GM12878 (cell line): ENCODE data around the gene CCRL2. TPM values are rescaled to one million over a fixed set of nuclear protein-coding genes. Genes with fewer than 3 reads are reported as not detected.
"Not testable (repeated sequence)": the region's sequence is repeated elsewhere in the genome, so short reads cannot be mapped to it uniquely, and the experiment has no call there.

Experiments used
- ATAC-seq: fragments of 200-7000 bp; cut with Tn5 transposase; 3 replicates; pipeline ENCODE4 v1.9.1; 2020; ENCODE audit warnings: mild to moderate bottlenecking, moderate library complexity
- BruUV-seq: library from RNA; stranded (reverse); fragments of 400-500 nt; replicated peaks from 2 replicates; lab custom pipeline; 2021; lab: Mats Ljungman, UMichigan
- CTCF ChIA-PET: fragments of 300-600 bp; sonication (Branson Sonifier 250); formaldehyde crosslinking; extraction: SDS; loops from one replicate; lab custom pipeline; 2021; ENCODE audit warnings: inconsistent platforms; lab: Yijun Ruan, JAX
- POLR2A ChIA-PET: fragments of 350-600 bp; formaldehyde crosslinking; extraction: SDS; loops from one replicate; lab custom pipeline; 2021; ENCODE audit warnings: inconsistent platforms; lab: Charles Lee
- RAD21 ChIA-PET: fragments of 300-600 bp; sonication (Branson Sonifier 250); formaldehyde crosslinking; loops from one replicate; lab custom pipeline; 2023; ENCODE audit warnings: antibody characterized with exemption; ENCODE audit not compliant: unreplicated experiment; lab: Charles Lee
- SMC1A ChIA-PET: fragments of 300-600 bp; sonication (Branson Sonifier 250); formaldehyde crosslinking; loops from one replicate; lab custom pipeline; 2023; ENCODE audit not compliant: unreplicated experiment, uncharacterized antibody; lab: Charles Lee
- DNase-seq: peaks from one replicate; pipeline ENCODE4 v3.0.0-alpha.2; 2011; ENCODE audit warnings: low read depth, low spot score
- FAIRE-seq: peaks from 3 replicates; lab custom pipeline; 2011; peaks lifted over from hg19 to GRCh38; lab: Jason Lieb, UNC
- H2AFZ ChIP-seq: 2 replicates; pipeline ENCODE4 v1.6.0; 2011; ENCODE audit warnings: low read depth, low read length, control low read depth; ENCODE audit not compliant: control insufficient read depth
- H3K27ac ChIP-seq: 2 replicates; pipeline ENCODE4 v1.5.1; 2011; ENCODE audit warnings: control low read depth; ENCODE audit not compliant: control insufficient read depth, insufficient read depth
- H3K27me3 ChIP-seq, 2 experiments: replicated peaks in 1 of 2; 2 replicates each; pipeline versions ENCODE4 v1.6.0 to v1.6.1; 2011; ENCODE audit warnings: low read length in 1 of 2; ENCODE audit not compliant: control insufficient read depth in 2 of 2, insufficient read depth in 2 of 2
- H3K36me3 ChIP-seq, 2 experiments: 2 replicates each; pipeline ENCODE4 v1.5.1; 2011; ENCODE audit warnings: low read length in 1 of 2; ENCODE audit not compliant: control insufficient read depth in 2 of 2, insufficient read depth in 2 of 2
- H3K4me1 ChIP-seq: 2 replicates; pipeline ENCODE4 v1.6.1; 2011; ENCODE audit warnings: mild to moderate bottlenecking, low read length, moderate library complexity, mixed read lengths; ENCODE audit not compliant: control insufficient read depth, insufficient read depth
- H3K4me2 ChIP-seq: 2 replicates; pipeline ENCODE4 v1.6.0; 2011; ENCODE audit warnings: control low read depth; ENCODE audit not compliant: control insufficient read depth, insufficient read depth
- H3K4me3 ChIP-seq: fragments of 200-600 bp; sonication (generic); 2 replicates; pipeline ENCODE4 v1.5.1; 2016
- H3K79me2 ChIP-seq: 2 replicates; pipeline ENCODE4 v1.6.0; 2011; ENCODE audit warnings: low read length; ENCODE audit not compliant: control insufficient read depth, insufficient read depth
- H3K9ac ChIP-seq: 2 replicates; pipeline ENCODE4 v1.8.0; 2011; ENCODE audit warnings: low read length, control low read depth, mixed read lengths; ENCODE audit not compliant: control insufficient read depth, insufficient read depth
- H3K9me3 ChIP-seq: replicated peaks from 3 replicates; pipeline ENCODE4 v1.5.1; 2011; ENCODE audit warnings: mild to moderate bottlenecking, low read length; ENCODE audit not compliant: control insufficient read depth, insufficient read depth
- H4K20me1 ChIP-seq: 2 replicates; pipeline ENCODE4 v1.6.0; 2011; ENCODE audit not compliant: control insufficient read depth, insufficient read depth
- ATF3 ChIP-seq: IDR thresholded peaks from 2 replicates; pipeline ENCODE4 v1.6.1; 2011; ENCODE audit warnings: low read depth, mild to moderate bottlenecking, low read length, moderate library complexity, borderline replicate concordance; ENCODE audit errors: extremely low read depth
- CBFB ChIP-seq: IDR thresholded peaks from 2 replicates; pipeline ENCODE4 v1.6.1; 2016; ENCODE audit warnings: antibody characterized with exemption, low read depth
- GABPA ChIP-seq: IDR thresholded peaks from 2 replicates; pipeline ENCODE4 v1.6.1; 2014; ENCODE audit warnings: antibody characterized with exemption, low read depth, mild to moderate bottlenecking, inconsistent platforms
- IKZF2 ChIP-seq, 2 experiments: fragments of 450-650 bp; IDR thresholded peaks; 2 replicates each; pipeline ENCODE4 v1.6.1; 2017; ENCODE audit warnings: mild to moderate bottlenecking in 2 of 2, moderate library complexity in 2 of 2
- IRF3 ChIP-seq: fragments of 450-650 bp; IDR thresholded peaks from 2 replicates; pipeline ENCODE4 v1.6.1; 2014; ENCODE audit warnings: mild to moderate bottlenecking
- MEF2A ChIP-seq: IDR thresholded peaks from 2 replicates; pipeline ENCODE4 v1.6.1; 2011; ENCODE audit warnings: low read depth, mild to moderate bottlenecking, low read length, moderate library complexity; ENCODE audit not compliant: insufficient read depth
- NFYB ChIP-seq: IDR thresholded peaks from 2 replicates; pipeline ENCODE4 v1.6.1; 2011; ENCODE audit warnings: low read depth, mild to moderate bottlenecking, low read length, improper control_type of control experiment, moderate library complexity; ENCODE audit not compliant: insufficient read depth
- PKNOX1 ChIP-seq: fragments of 450-650 bp; IDR thresholded peaks from 2 replicates; pipeline ENCODE4 v1.6.1; 2016; ENCODE audit warnings: mild to moderate bottlenecking
- RCOR1 ChIP-seq: conservative IDR thresholded peaks from 2 replicates; pipeline ENCODE4 v1.6.1; 2012; ENCODE audit warnings: low read depth, low read length, improper control_type of control experiment
- TARDBP ChIP-seq: IDR thresholded peaks from 2 replicates; pipeline ENCODE4 v1.6.1; 2016; ENCODE audit warnings: borderline replicate concordance
- TCF12 ChIP-seq: IDR thresholded peaks from 2 replicates; pipeline ENCODE4 v1.6.1; 2011; ENCODE audit warnings: low read depth, mild to moderate bottlenecking, low read length
- USF1 ChIP-seq: IDR thresholded peaks from 2 replicates; pipeline ENCODE4 v1.6.1; 2011; ENCODE audit warnings: borderline replicate concordance, low read depth, mild to moderate bottlenecking, moderate library complexity, mixed read lengths, low read length; ENCODE audit not compliant: insufficient read depth; ENCODE audit errors: extremely low read length
- ZBED1 ChIP-seq: IDR thresholded peaks from 2 replicates; pipeline ENCODE4 v1.6.1; 2016; ENCODE audit warnings: borderline replicate concordance
- WGBS: methylation state at CpG from one replicate; pipeline ENCODE4 v1.1.6; 2016; ENCODE audit warnings: low lambda C conversion rate; ENCODE audit not compliant: insufficient replicate concordance, insufficient coverage; ENCODE audit errors: missing lambda C conversion rate; 5-methylcytosine and 5-hydroxymethylcytosine counted together
- in situ Hi-C: fragments of 300-500 bp; cut with MboI; formaldehyde crosslinking; loops from 9 replicates; pipeline ENCODE4 v1.14.3; 2018; ENCODE audit warnings: mixed read lengths
- intact Hi-C: fragments of 100-400 bp; cut with micrococcal nuclease; formaldehyde crosslinking; loops from one replicate; pipeline ENCODE4 v1.14.2; 2022; ENCODE audit not compliant: unreplicated experiment
- polyA plus RNA-seq, 11 experiments: library from polyadenylated mRNA; depleted of rRNA in 4 of 11; unstranded in 6 of 11; stranded (reverse) in 5 of 11; fragments of >200 nt; fragmentation: Nextera tagmentation in 4 of 11; fragmentation: Illumina TruSeq in 1 of 11; extraction: Ambion mirVana in 4 of 11; extraction: Trizol in 1 of 11; gene quantifications; 1 replicate in 1 of 11; 2 replicates in 10 of 11; pipeline versions ENCODE4 v1.2.1 to v1.2.3, GENCODE V29; 2011 to 2016; ENCODE audit warnings: inconsistent platforms in 2 of 11, missing spikeins in 2 of 11, low read depth in 1 of 11
- total RNA-seq, 4 experiments: library from RNA; depleted of rRNA in 3 of 4; stranded (reverse); fragments of >200 nt in 3 of 4; fragmentation: Illumina TruSeq in 1 of 4; extraction: Trizol in 1 of 4; gene quantifications; 2 replicates each; pipeline versions ENCODE4 v1.2.1 to v1.2.3, GENCODE V29; 2013 to 2021

Gene CCRL2
- total and polyA plus RNA-seq, 10 of the 15 experiments (the other 5 are each of a cell fraction or from before 2014, with no cell fraction given), result 0.04 to 2.5 (median 1.8) TPM

GRCh38 chr3:46401579-46401978 lies 5.5 kb upstream of the CCRL2 start:
- WGBS, result 28% methylated on average over 2 of the region's 2 CpGs
- TF ChIP-seq TCF12, result no peak
- no peak for TF ChIP-seq ATF3
- no peak for TF ChIP-seq ZBED1
- no peak for TF ChIP-seq IRF3
- TF ChIP-seq RCOR1, result no peak
- TF ChIP-seq USF1, result no peak
- TF ChIP-seq IKZF2 (IDR thresholded peaks at IDR 0.05), result no peak
- no peak for TF ChIP-seq NFYB
- no peak for TF ChIP-seq PKNOX1
- no peak for TF ChIP-seq CBFB
- no peak for TF ChIP-seq TARDBP
- TF ChIP-seq GABPA, result no peak
- no peak for TF ChIP-seq MEF2A
- Histone ChIP-seq H2AFZ (no peak overlapping the region), H3K27ac (no peak overlapping the region), H3K4me3 (no peak overlapping the region), H3K36me3 (no peaks in the 10 kb centered on the region), H3K9ac (no peak overlapping the region), H3K4me2 (no peak overlapping the region), H4K20me1 (no peaks in the 10 kb centered on the region), H3K4me1 (peaks cover 3% of the 10 kb centered on the region), H3K79me2 (no peaks in the 10 kb centered on the region), H3K9me3 (no peaks in the 10 kb centered on the region; the same call in 1 of the 3 replicates), H3K27me3 (no peaks in the 10 kb centered on the region)
- CTCF ChIA-PET, result interaction anchor here (1.3 kb wide), 1 partner anchor 23 kb away, joined by 3 read pairs; no protein-coding TSS in a partner anchor
- SMC1A ChIA-PET, result interaction anchor here (0.6 kb wide), 1 partner anchor 85 kb away, joined by 3 read pairs; no protein-coding TSS in a partner anchor
- ATAC-seq (no peak), FAIRE-seq (no peak), DNase-seq (no peak)
- intact Hi-C loops, result no loop called here
- POLR2A ChIA-PET, result no interaction called here
- no TSS peak for BruUV-seq
- in situ Hi-C loops, result no loop called here
- RAD21 ChIA-PET, result no interaction called here

GRCh38 chr3:46402902-46403301 lies 4.2 kb upstream of the CCRL2 start:
- H4K20me1 ChIP-seq, ATAC-seq, H3K79me2 ChIP-seq, H2AFZ ChIP-seq, in situ Hi-C loops, DNase-seq, H3K9me3 ChIP-seq, CTCF ChIA-PET, H3K36me3 ChIP-seq, H3K27ac ChIP-seq, H3K27me3 ChIP-seq, intact Hi-C loops, BruUV-seq, FAIRE-seq, H3K4me2 ChIP-seq, H3K4me3 ChIP-seq, H3K9ac ChIP-seq: not testable (repeated sequence)
- SMC1A ChIA-PET, result interaction anchor here (0.7 kb wide), 1 partner anchor 304 kb away, joined by 3 read pairs; no protein-coding TSS in a partner anchor
- H3K4me1 ChIP-seq, result peaks cover 10% of the 10 kb centered on the region
- POLR2A ChIA-PET, result interaction anchor here (0.6 kb wide), 1 partner anchor 358 kb away, joined by 3 read pairs; no protein-coding TSS in a partner anchor
- RAD21 ChIA-PET, result interaction anchor here (1.1 kb wide), 1 partner anchor 24 kb away, joined by 3 read pairs; no protein-coding TSS in a partner anchor
- WGBS, result 43% methylated on average over 4 of the region's 4 CpGs
